HepG2 (cell line): Measurements from ENCODE around the gene CFAP97. TPM values are rescaled to one million over a fixed set of nuclear protein-coding genes. Genes with fewer than 3 reads are reported as not detected.

Experiments
- ATAC-seq: fragments of 200-7000 bp; cut with Tn5 transposase; 3 replicates; pipeline ENCODE4 v1.9.1; 2020; ENCODE audit warnings: mild to moderate bottlenecking, moderate library complexity
- BruUV-seq: library from RNA; stranded (reverse); fragments of 400-500 nt; replicated peaks from 2 replicates; lab custom pipeline; 2021; lab: Mats Ljungman, UMichigan
- CTCF ChIA-PET: fragments of 300-600 bp; formaldehyde crosslinking; extraction: SDS; loops from one replicate; lab custom pipeline; 2021; ENCODE audit warnings: low total read pairs, inconsistent platforms, low intra/inter-chr PET ratio; lab: Yijun Ruan, JAX
- POLR2A ChIA-PET: fragments of 350-600 bp; sonication (Branson Sonifier 250); formaldehyde crosslinking; loops from one replicate; lab custom pipeline; 2020; ENCODE audit warnings: antibody characterized with exemption, inconsistent platforms; lab: Yijun Ruan, JAX
- DNase-seq: peaks from one replicate; pipeline ENCODE4 v3.0.0-alpha.2; 2015; ENCODE audit warnings: low spot score
- FAIRE-seq: peaks from 3 replicates; lab custom pipeline; 2011; peaks lifted over from hg19 to GRCh38; lab: Jason Lieb, UNC
- H2AFZ ChIP-seq: one replicate; pipeline ENCODE4 v1.6.1; 2011; ENCODE audit warnings: low read length, inconsistent platforms
- H3K27ac ChIP-seq: fragments of 300-600 bp; 3 replicates; pipeline ENCODE4 v1.8.0; 2011; ENCODE audit warnings: mixed run types, mild to moderate bottlenecking, mixed read lengths, low read length, inconsistent platforms; ENCODE audit not compliant: insufficient read depth; ENCODE audit errors: extremely low read length
- H3K27me3 ChIP-seq, 2 experiments: fragments of 200-600 bp in 1 of 2; 2 replicates in 1 of 2; 3 replicates in 1 of 2; pipeline versions ENCODE4 v1.6.0 to v1.8.0; 2011; ENCODE audit warnings: low read length in 2 of 2, mild to moderate bottlenecking in 2 of 2, moderate library complexity in 2 of 2, inconsistent platforms in 1 of 2; ENCODE audit not compliant: insufficient read depth in 2 of 2, control insufficient read depth in 1 of 2
- H3K36me3 ChIP-seq, 2 experiments: fragments of 200-600 bp in 1 of 2; replicated peaks in 1 of 2; 2 replicates in 1 of 2; 3 replicates in 1 of 2; pipeline versions ENCODE4 v1.5.1 to v1.8.0; 2011; ENCODE audit warnings: low read length in 2 of 2, inconsistent platforms in 1 of 2; ENCODE audit not compliant: insufficient read depth in 2 of 2, control insufficient read depth in 1 of 2
- H3K4me1 ChIP-seq: 2 replicates; pipeline ENCODE4 v1.5.1; 2012; ENCODE audit warnings: low read length, inconsistent platforms; ENCODE audit not compliant: insufficient read depth
- H3K4me2 ChIP-seq: 2 replicates; pipeline ENCODE4 v1.6.0; 2011; ENCODE audit warnings: low read depth, low read length, inconsistent platforms
- H3K4me3 ChIP-seq, 3 experiments: fragments of 200-600 bp in 1 of 3; sonication (generic), shearing (Covaris generic) in 1 of 3; replicated peaks in 1 of 3; 2 replicates each; pipeline ENCODE4 v1.5.1; 2011 to 2016; ENCODE audit warnings: low read length in 3 of 3, inconsistent platforms in 2 of 3, low read depth in 2 of 3, mild to moderate bottlenecking in 2 of 3, control low read depth in 1 of 3, mixed read lengths in 1 of 3; ENCODE audit not compliant: insufficient read depth in 1 of 3
- H3K79me2 ChIP-seq: one replicate; pipeline ENCODE4 v1.6.1; 2011; ENCODE audit warnings: low read length, inconsistent platforms; ENCODE audit not compliant: insufficient read depth
- H3K9ac ChIP-seq: 2 replicates; pipeline ENCODE4 v1.6.0; 2011; ENCODE audit warnings: mild to moderate bottlenecking, low read depth, low read length, inconsistent platforms; ENCODE audit not compliant: insufficient read depth
- H3K9me3 ChIP-seq: 2 replicates; pipeline ENCODE4 v1.5.1; 2012; ENCODE audit warnings: mild to moderate bottlenecking, low read length
- H4K20me1 ChIP-seq: 2 replicates; pipeline ENCODE4 v1.6.0; 2011; ENCODE audit warnings: inconsistent platforms, mild to moderate bottlenecking, low read length, moderate library complexity; ENCODE audit not compliant: insufficient read depth
- ARNT ChIP-seq: fragments of 450-650 bp; IDR thresholded peaks from 2 replicates; pipeline ENCODE4 v1.6.1; 2017
- ELF3 ChIP-seq: IDR thresholded peaks from 2 replicates; pipeline ENCODE4 v1.6.1; 2016; ENCODE audit warnings: missing genetic modification reagents, missing compliant biosample characterization
- HMG20A ChIP-seq: IDR thresholded peaks from 2 replicates; pipeline ENCODE4 v1.6.1; 2016; ENCODE audit warnings: borderline replicate concordance
- HNF1A ChIP-seq, 2 experiments: sonication (generic) in 1 of 2; formaldehyde crosslinking in 1 of 2; IDR thresholded peaks; 2 replicates each; pipeline versions ENCODE4 v1.4.0 to v1.6.1; 2016 to 2020; ENCODE audit warnings: borderline replicate concordance in 1 of 2, low read depth in 1 of 2, mild to moderate bottlenecking in 1 of 2, missing genetic modification reagents in 1 of 2
- NR3C1 ChIP-seq: sonication (generic); formaldehyde crosslinking; IDR thresholded peaks from 2 replicates; pipeline ENCODE4 v1.4.0; 2020; ENCODE audit warnings: missing genetic modification reagents
- PPARG ChIP-seq: conservative IDR thresholded peaks from 2 replicates; pipeline ENCODE4 v1.6.1; 2016; ENCODE audit warnings: missing biosample characterization, missing genetic modification reagents
- RAD21 ChIP-seq: fragments of 450-650 bp; formaldehyde crosslinking; IDR thresholded peaks from 2 replicates; pipeline ENCODE4 v1.5.0; 2020; ENCODE audit warnings: mild to moderate bottlenecking
- REST ChIP-seq, 2 experiments: IDR thresholded peaks; 2 replicates each; pipeline ENCODE4 v1.6.1; 2011 to 2012; ENCODE audit warnings: low read length in 2 of 2, borderline replicate concordance in 1 of 2, low read depth in 1 of 2, mild to moderate bottlenecking in 1 of 2, moderate library complexity in 1 of 2
- RXRB ChIP-seq: IDR thresholded peaks from 2 replicates; pipeline ENCODE4 v1.6.1; 2016; ENCODE audit warnings: borderline replicate concordance, missing genetic modification reagents, missing compliant biosample characterization
- TBL1XR1 ChIP-seq: fragments of 150-350 bp; IDR thresholded peaks from 2 replicates; pipeline ENCODE4 v1.6.1; 2014; ENCODE audit warnings: borderline replicate concordance, low read length; ENCODE audit not compliant: partially characterized antibody
- TMF1 ChIP-seq: sonication (generic); formaldehyde crosslinking; IDR thresholded peaks from 2 replicates; pipeline ENCODE4 v1.8.1; 2022; ENCODE audit warnings: low read depth, missing genetic modification reagents
- ZBTB33 ChIP-seq: sonication (generic); formaldehyde crosslinking; IDR thresholded peaks from 2 replicates; pipeline ENCODE4 v1.4.0; 2020; ENCODE audit warnings: missing genetic modification reagents
- ZMYM4 ChIP-seq: sonication (generic); formaldehyde crosslinking; IDR thresholded peaks from 2 replicates; pipeline ENCODE4 v1.8.1; 2023; ENCODE audit warnings: mild to moderate bottlenecking, missing genetic modification reagents
- ZNF550 ChIP-seq: sonication (generic); formaldehyde crosslinking; IDR thresholded peaks from 2 replicates; pipeline ENCODE4 v1.4.0; 2020; ENCODE audit warnings: mild to moderate bottlenecking, missing genetic modification reagents, borderline replicate concordance
- ZNF577 ChIP-seq: sonication (generic); formaldehyde crosslinking; IDR thresholded peaks from 2 replicates; pipeline ENCODE4 v1.4.0; 2020; ENCODE audit warnings: mild to moderate bottlenecking, low read depth, missing genetic modification reagents, borderline replicate concordance
- ZNF672 ChIP-seq: sonication (generic); formaldehyde crosslinking; IDR thresholded peaks from 2 replicates; pipeline ENCODE4 v1.8.1; 2022; ENCODE audit warnings: missing genetic modification reagents
- WGBS: methylation state at CpG from one replicate; pipeline ENCODE4 v1.1.6; 2017; ENCODE audit warnings: low lambda C conversion rate; 5-methylcytosine and 5-hydroxymethylcytosine counted together
- in situ Hi-C: cut with HindIII; loops from 2 replicates; pipeline ENCODE4 v1.10.0; 2017; ENCODE audit warnings: low pct_unique_long_range_greater_than_20kb; ENCODE audit not compliant: extremely low pct_ligation_motif_present
- intact Hi-C: fragments of 100-400 bp; cut with micrococcal nuclease; formaldehyde crosslinking; loops from one replicate; pipeline ENCODE4 v1.10.0; 2022; ENCODE audit not compliant: unreplicated experiment
- polyA plus RNA-seq, 8 experiments: library from polyadenylated mRNA; depleted of rRNA in 3 of 8; stranded (reverse) in 7 of 8; unstranded in 1 of 8; fragments of >200 nt; fragmentation: Illumina TruSeq in 4 of 8; extraction: Trizol in 4 of 8; gene quantifications; 2 replicates each; pipeline versions ENCODE4 v1.2.1 to v1.2.3, GENCODE V29; 2011 to 2016; ENCODE audit warnings: low read depth in 4 of 8, missing spikeins in 1 of 8, mixed read lengths in 1 of 8; ENCODE audit not compliant: insufficient read depth in 1 of 8
- total RNA-seq, 5 experiments: library from RNA; depleted of rRNA; stranded (reverse); fragments of >200 nt; fragmentation: Illumina TruSeq; extraction: Trizol; gene quantifications; 2 replicates each; pipeline ENCODE4 v1.2.3, GENCODE V29; 2016; ENCODE audit warnings: low read depth in 1 of 5

CFAP97 gene
- total and polyA plus RNA-seq, 2 of the 13 experiments (the other 11 are each of a cell fraction or from before 2014, with no cell fraction given), result 32.1 to 44.4 TPM

GRCh38 chr4:185112104-185112503, 91.7 kb downstream of the CFAP97 start:
- in situ Hi-C loops, result no loop called here
- H3K4me2 ChIP-seq, result no peak overlapping the region
- H3K27ac ChIP-seq, result no peak overlapping the region
- no peak overlapping the region for H2AFZ ChIP-seq
- H3K79me2 ChIP-seq, result no peaks in the 10 kb centered on the region
- no peaks in the 10 kb centered on the region for H3K36me3 ChIP-seq
- H3K4me3 ChIP-seq, result no peak overlapping the region
- DNase-seq, result peak; percentile 31
- H4K20me1 ChIP-seq, result no peaks in the 10 kb centered on the region
- no TSS peak for BruUV-seq
- CTCF ChIA-PET, result no interaction called here
- no peaks in the 10 kb centered on the region for H3K27me3 ChIP-seq
- no peak overlapping the region for H3K9ac ChIP-seq
- H3K4me1 ChIP-seq, result peaks cover 23% of the 10 kb centered on the region
- no peak for FAIRE-seq
- ATAC-seq, result peak; percentile 25; the same call in 1 of the 3 replicates
- POLR2A ChIA-PET, result no interaction called here
- H3K9me3 ChIP-seq, result no peaks in the 10 kb centered on the region
- intact Hi-C loops, result no loop called here
- WGBS, result 18% methylated on average over 2 of the region's 2 CpGs
- TF ChIP-seq NR3C1 (CRISPR knock-in tag) (no peak), ZNF550 (CRISPR knock-in tag) (no peak), ZNF577 (CRISPR knock-in tag) (no peak), PPARG (CRISPR knock-in tag) (peak; percentile 84), TMF1 (no peak), REST (IDR thresholded peaks at IDR 0.05; ENCODE audit: borderline replicate concordance in 1 of 2, low read depth in 1 of 2, low read length in 2 of 2) (peak in 1 of 2 experiments; percentile 71; a peak in 2 of 4 replicates), ELF3 (CRISPR knock-in tag) (no peak), ZMYM4 (no peak), RXRB (CRISPR knock-in tag) (peak; percentile 76; the same call in 1 of the 2 replicates), TBL1XR1 (no peak), HNF1A (IDR thresholded peaks at IDR 0.05; ENCODE audit: low read depth) (no peak), HNF1A (CRISPR knock-in tag; IDR thresholded peaks at IDR 0.05; ENCODE audit: borderline replicate concordance) (no peak), ZBTB33 (CRISPR knock-in tag) (0 out of 2 replicates have a peak, but pooled peaks have one; percentile 11), ZNF672 (CRISPR knock-in tag) (no peak), HMG20A (no peak), ARNT (no peak), RAD21 (CRISPR knock-in tag) (no peak)
